ENCODE measurements around the gene NDUFS8. TPM values are rescaled to one million over a fixed set of nuclear protein-coding genes. Genes with fewer than 3 reads are reported as not detected.

Gene NDUFS8
- total RNA-seq, 4 donors from 2014 or later, result 112 to 192 (median 135) TPM

DNA sequence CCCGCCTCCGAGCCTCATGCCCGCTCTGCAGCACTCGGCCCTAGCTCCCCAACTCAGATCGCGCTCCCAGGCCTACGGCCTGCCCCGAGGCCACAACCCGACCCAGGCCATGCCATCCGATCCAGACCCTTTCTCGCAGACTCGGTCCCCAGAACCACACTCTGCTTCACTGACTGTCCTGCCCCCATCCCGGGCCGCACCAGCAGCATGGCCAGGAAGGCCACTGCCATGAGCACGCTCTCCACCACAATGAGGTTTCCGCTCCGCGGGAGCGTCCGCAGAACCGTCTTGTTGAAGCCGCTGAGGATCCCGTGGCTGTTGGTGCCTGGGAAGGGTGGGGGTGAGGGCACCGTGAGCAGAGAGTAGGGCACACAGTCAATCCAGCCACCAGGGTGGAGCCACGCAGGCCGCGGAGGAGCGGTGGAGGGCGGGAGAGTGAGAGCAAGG is 33.0 kb upstream of the NDUFS8 start:
- DNase-seq, result no peak
- H3K27ac ChIP-seq, result no peak overlapping the region
- H3K9me3 ChIP-seq, result no peaks in the 10 kb centered on the region
- H3K36me3 ChIP-seq, result peaks cover 0 to 15% (median 0%) of the 10 kb centered on the region in 3 donors
- TF ChIP-seq, protein P1, sequence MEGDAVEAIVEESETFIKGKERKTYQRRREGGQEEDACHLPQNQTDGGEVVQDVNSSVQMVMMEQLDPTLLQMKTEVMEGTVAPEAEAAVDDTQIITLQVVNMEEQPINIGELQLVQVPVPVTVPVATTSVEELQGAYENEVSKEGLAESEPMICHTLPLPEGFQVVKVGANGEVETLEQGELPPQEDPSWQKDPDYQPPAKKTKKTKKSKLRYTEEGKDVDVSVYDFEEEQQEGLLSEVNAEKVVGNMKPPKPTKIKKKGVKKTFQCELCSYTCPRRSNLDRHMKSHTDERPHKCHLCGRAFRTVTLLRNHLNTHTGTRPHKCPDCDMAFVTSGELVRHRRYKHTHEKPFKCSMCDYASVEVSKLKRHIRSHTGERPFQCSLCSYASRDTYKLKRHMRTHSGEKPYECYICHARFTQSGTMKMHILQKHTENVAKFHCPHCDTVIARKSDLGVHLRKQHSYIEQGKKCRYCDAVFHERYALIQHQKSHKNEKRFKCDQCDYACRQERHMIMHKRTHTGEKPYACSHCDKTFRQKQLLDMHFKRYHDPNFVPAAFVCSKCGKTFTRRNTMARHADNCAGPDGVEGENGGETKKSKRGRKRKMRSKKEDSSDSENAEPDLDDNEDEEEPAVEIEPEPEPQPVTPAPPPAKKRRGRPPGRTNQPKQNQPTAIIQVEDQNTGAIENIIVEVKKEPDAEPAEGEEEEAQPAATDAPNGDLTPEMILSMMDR (IDR thresholded peaks at IDR 0.05), result no peak
- TF ChIP-seq POLR2A (IDR thresholded peaks at IDR 0.05), result no peak
- intact Hi-C loops (cut with DNase I), result no loop called here
- no peak overlapping the region for H3K4me3 ChIP-seq
- WGBS, 2 donors, result 97% methylated on average over 17 to 20 of the region's 29 CpGs
- no peaks in the 10 kb centered on the region for H3K27me3 ChIP-seq
- H3K4me1 ChIP-seq, result peaks cover 0 to 25% (median 2%) of the 10 kb centered on the region in 3 donors

GRCh38 chr11:67998150-67999045 is 32.1 kb upstream of the NDUFS8 start:
- peaks cover 6 to 34% (median 10%) of the 10 kb centered on the region in 3 donors for H3K4me1 ChIP-seq
- intact Hi-C loops (cut with DNase I), result no loop called here
- 86 to 96% methylated on average over 2 to 3 of the region's 9 CpGs for whole genome bisulfite sequencing, 2 donors
- H3K27ac ChIP-seq, result no peak overlapping the region
- H3K4me3 ChIP-seq, result no peak overlapping the region
- H3K36me3 ChIP-seq, result peaks cover 0 to 15% (median 0%) of the 10 kb centered on the region in 3 donors
- no peak for DNase-seq
- no peaks in the 10 kb centered on the region for H3K27me3 ChIP-seq
- H3K9me3 ChIP-seq, result no peaks in the 10 kb centered on the region
- TF ChIP-seq, protein P1 (IDR thresholded peaks at IDR 0.05), result no peak
- no peak for TF ChIP-seq POLR2A (IDR thresholded peaks at IDR 0.05)

GRCh38 chr11:67999201-67999629 is 31.3 kb upstream of the NDUFS8 start:
- TF ChIP-seq POLR2A (IDR thresholded peaks at IDR 0.05), result no peak
- TF ChIP-seq, protein P1 (IDR thresholded peaks at IDR 0.05), result no peak
- Histone ChIP-seq H3K36me3 (peaks cover 0 to 15% (median 0%) of the 10 kb centered on the region in 3 donors), H3K4me1 (peaks cover 6 to 36% (median 12%) of the 10 kb centered on the region in 3 donors), H3K27ac (no peak overlapping the region), H3K4me3 (no peak overlapping the region), H3K27me3 (no peaks in the 10 kb centered on the region), H3K9me3 (no peaks in the 10 kb centered on the region)
- WGBS, 2 donors, result 95% methylated on average over 7 to 10 of the region's 13 CpGs
- DNase-seq, result no peak
- intact Hi-C loops (cut with DNase I), result no loop called here

GRCh38 chr11:67999704-68000103 is 30.8 kb upstream of the NDUFS8 start:
- Histone ChIP-seq H3K27me3 (no peaks in the 10 kb centered on the region), H3K9me3 (no peaks in the 10 kb centered on the region), H3K27ac (no peak overlapping the region), H3K4me3 (no peak overlapping the region), H3K4me1 (peaks cover 6 to 41% (median 16%) of the 10 kb centered on the region in 3 donors), H3K36me3 (peaks cover 0 to 15% (median 0%) of the 10 kb centered on the region in 3 donors)
- 90 to 100% methylated on average over 1 to 5 of the region's 5 CpGs for WGBS, 2 donors
- DNase-seq, result no peak
- TF ChIP-seq, protein P1 (IDR thresholded peaks at IDR 0.05), result no peak
- no peak for TF ChIP-seq POLR2A (IDR thresholded peaks at IDR 0.05)
- intact Hi-C loops (cut with DNase I), result loop anchor here (10.0 kb wide), 1 partner anchor 215 kb away; the partner anchor contains the start of gene KMT5B

GRCh38 chr11:68002575-68002937 is 27.9 kb upstream of the NDUFS8 start:
- Histone ChIP-seq H3K4me1 (peaks cover 6 to 30% (median 16%) of the 10 kb centered on the region in 3 donors), H3K4me3 (peak overlapping the region in 3 of 4 donors; percentile 60 to 94 (median 82)), H3K36me3 (peaks cover 0 to 5% (median 0%) of the 10 kb centered on the region in 3 donors), H3K27ac (peak overlapping the region in 3 of 4 donors; percentile 80 to 91 (median 90)), H3K9me3 (no peaks in the 10 kb centered on the region), H3K27me3 (no peaks in the 10 kb centered on the region)
- DNase-seq, result no peak
- TF ChIP-seq, protein P1 (IDR thresholded peaks at IDR 0.05), result no peak
- no peak for TF ChIP-seq POLR2A (IDR thresholded peaks at IDR 0.05)
- intact Hi-C loops (cut with DNase I), result loop anchor here (10.0 kb wide), 1 partner anchor 212 kb away; the partner anchor contains the start of gene KMT5B
- 33 to 45% methylated on average over 1 to 7 of the region's 9 CpGs for WGBS, 2 donors
